Mucosa of descending colon (tissue), 3 donors: ENCODE data around the gene KIF15. TPM values are rescaled to one million over a fixed set of nuclear protein-coding genes. Genes with fewer than 3 reads are reported as not detected.

ENCODE experiments used
- ATAC-seq: fragments of 200-7000 bp; cut with Tn5 transposase; one replicate; pipeline ENCODE4 v1.9.1; 2020; ENCODE audit warnings: mild to moderate bottlenecking, moderate library complexity
- DNase-seq, 3 donors: peaks; one replicate each; pipeline ENCODE4 v3.0.0-alpha.2; 2020
- H3K36me3 ChIP-seq: fragments of 200-600 bp; one replicate; pipeline ENCODE4 v1.8.0; 2021; ENCODE audit warnings: low read depth, mild to moderate bottlenecking
- H3K4me1 ChIP-seq: fragments of 200-600 bp; one replicate; pipeline ENCODE4 v1.8.0; 2021; ENCODE audit warnings: low read depth, mild to moderate bottlenecking
- H3K4me3 ChIP-seq: fragments of 200-600 bp; one replicate; pipeline ENCODE4 v1.8.0; 2021; ENCODE audit warnings: mild to moderate bottlenecking
- H3K9me3 ChIP-seq: fragments of 200-600 bp; one replicate; pipeline ENCODE4 v1.8.0; 2021; ENCODE audit warnings: mild to moderate bottlenecking
- CTCF ChIP-seq: fragments of 200-600 bp; IDR thresholded peaks from one replicate; pipeline ENCODE4 v1.8.0; 2022; ENCODE audit warnings: antibody characterized with exemption, mild to moderate bottlenecking
- intact Hi-C, 2 donors: fragments of 100-400 bp; cut with DNase I in 1 of 2; cut with micrococcal nuclease in 1 of 2; formaldehyde crosslinking; loops; one replicate each; pipeline versions ENCODE4 v1.11.0 to v1.11.1; 2022; cut with DNase I, micrococcal nuclease
- total RNA-seq, 3 donors: library from RNA; stranded (reverse); fragmentation: NEBNext Ultra II Directional in 2 of 3; extraction: Animal tissue kit (Norgen Biotek cat#: 25700) in 2 of 3; gene quantifications; one replicate each; pipeline versions ENCODE4 v1.2.1 to v1.2.4, GENCODE V29; 2021 to 2023
- donor health status: DM: no; HTN: no; CAD: no; lungs with moderate emphysema.
- donor health status: DM: no; HTN: no; CAD: no.
- donor health status: DM: no; HTN: yes; CAD: no.

The KIF15 gene
- total RNA-seq, 3 donors from 2014 or later: 1.6 to 7.6 (median 2.4) TPM

GRCh38 chr3:44862226-44862637 is 100.6 kb downstream of the KIF15 start:
- ATAC-seq (peak; percentile 13), DNase-seq (no peak)
- Histone ChIP-seq H3K36me3 (no peaks in the 10 kb centered on the region), H3K4me1 (peaks cover 7% of the 10 kb centered on the region), H3K4me3 (peak overlapping the region; percentile 51), H3K9me3 (no peaks in the 10 kb centered on the region)
- no peak for TF ChIP-seq CTCF
- intact Hi-C loops: no loop called here

- ATAC-seq (no peak), DNase-seq (no peak)
- intact Hi-C loops: no loop called here
- no peaks in the 10 kb centered on the region for H3K36me3 ChIP-seq
- no peak for TF ChIP-seq CTCF
- peaks cover 14% of the 10 kb centered on the region for H3K4me1 ChIP-seq
- H3K9me3 ChIP-seq: no peaks in the 10 kb centered on the region
- no peak overlapping the region for H3K4me3 ChIP-seq
Measured at GRCh38 chr3:44865272-44866035, 103.9 kb downstream of the KIF15 start.

GRCh38 chr3:44867421-44868111 is 106.0 kb downstream of the KIF15 start:
- Histone ChIP-seq H3K36me3 (no peaks in the 10 kb centered on the region), H3K4me3 (no peak overlapping the region), H3K9me3 (no peaks in the 10 kb centered on the region), H3K4me1 (peaks cover 15% of the 10 kb centered on the region)
- DNase-seq: no peak
- intact Hi-C loops: no loop called here
- no peak for ATAC-seq
- TF ChIP-seq CTCF: no peak

- peak; percentile 96 for ATAC-seq
- Histone ChIP-seq H3K9me3 (no peaks in the 10 kb centered on the region), H3K36me3 (no peaks in the 10 kb centered on the region), H3K4me1 (peaks cover 11% of the 10 kb centered on the region), H3K4me3 (no peak overlapping the region)
- DNase-seq: peak; percentile 73 to 87 (median 80)
- intact Hi-C loops: no loop called here
- no peak for TF ChIP-seq CTCF
Measured at GRCh38 chr3:44870375-44871061, 108.9 kb downstream of the KIF15 start.

GRCh38 chr3:44874308-44874707 is 112.7 kb downstream of the KIF15 start, which contains the start of gene TGM4:
Gene TGM4 (plus strand): TSS chr3:44874608. CDS start chr3:44874679, 71 bp downstream.
- no peak for TF ChIP-seq CTCF
- H3K4me3 ChIP-seq: no peak within 1 kb of the TSS
- DNase-seq (no peak), ATAC-seq (no peak)
- H3K4me1 ChIP-seq: peaks cover 11% of the 10 kb centered on the region
- no peaks in the 10 kb centered on the region for H3K36me3 ChIP-seq
- intact Hi-C loops: no loop called here
- no peaks in the 10 kb centered on the region for H3K9me3 ChIP-seq
